Measurements from ENCODE around the gene ABHD17A. TPM values are rescaled to one million over a fixed set of nuclear protein-coding genes. Genes with fewer than 3 reads are reported as not detected.

ABHD17A gene
- total and polyA plus RNA-seq, 2 of the 8 experiments (the other 6 are each of a cell fraction or from before 2014, with no cell fraction given) = 41.2 to 87.4 TPM

DNA sequence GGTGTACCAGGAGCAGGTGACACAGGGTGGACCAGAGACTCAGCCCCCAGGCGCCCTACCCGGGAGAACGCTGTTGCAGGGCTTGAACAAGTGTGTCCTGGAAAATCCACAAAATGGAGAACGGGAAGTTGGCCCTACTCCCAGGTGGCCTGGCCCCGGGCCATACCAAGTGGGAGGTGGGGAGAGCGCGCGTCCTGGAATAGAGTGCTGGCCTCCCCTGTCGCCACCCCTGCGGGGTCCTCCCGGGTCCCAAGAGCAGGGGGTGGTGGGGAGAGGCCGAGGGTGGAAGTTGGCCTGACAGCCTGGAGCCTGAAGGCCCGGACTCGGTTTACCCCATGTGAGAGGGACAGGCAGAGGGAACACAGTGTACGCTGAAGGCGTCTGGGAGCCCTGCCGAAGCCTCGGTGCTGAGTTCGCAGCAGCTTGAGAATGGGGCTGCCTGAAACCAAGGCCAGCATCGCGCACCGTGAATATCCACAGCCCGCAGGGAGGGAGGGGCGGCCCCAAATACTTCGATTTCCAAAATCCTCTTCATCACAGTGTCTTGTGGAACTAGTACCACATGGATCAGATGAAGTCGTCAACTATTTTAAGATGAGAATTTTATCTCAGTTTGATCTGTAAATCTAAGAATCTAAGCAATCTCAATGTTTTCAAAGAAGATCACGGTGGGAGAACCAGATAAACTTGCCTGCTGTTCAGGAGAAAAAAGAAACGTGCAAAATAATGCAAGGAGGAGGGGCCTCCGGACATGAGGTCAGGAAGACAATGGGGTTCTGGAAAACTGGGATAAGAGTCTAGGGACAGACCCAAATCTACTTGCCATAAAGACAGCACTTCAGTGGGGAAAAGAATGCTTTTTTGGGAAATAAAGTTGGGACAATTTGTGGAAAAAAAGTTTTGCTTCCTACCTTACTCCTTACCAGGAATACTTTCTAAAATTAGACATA, 11.5 kb downstream of the ABHD17A start:
- Histone ChIP-seq H3K14ac (ENCODE audit: insufficient read length) (no peak overlapping the region), H3K79me2 (ENCODE audit: control insufficient read depth in 1 of 2, insufficient read depth in 2 of 2, low read length in 2 of 2) (peaks cover 0 to 33% of the 10 kb centered on the region in 2 experiments; a peak in 3 of 4 replicates), H2BK5ac (ENCODE audit: low read depth, low read length) (no peak overlapping the region), H3K9me3 (ENCODE audit: insufficient read depth in 2 of 2, low read depth in 1 of 2, low read length in 1 of 2) (no peaks in the 10 kb centered on the region), H3K4me2 (ENCODE audit: insufficient read depth in 1 of 2, low read depth in 2 of 2, low read length in 2 of 2) (no peak overlapping the region; a peak in 1 of 4 replicates), H2BK15ac (ENCODE audit: low read length) (no peak overlapping the region), H2BK20ac (ENCODE audit: low read length) (no peak overlapping the region), H3K18ac (ENCODE audit: extremely low read depth, low read length) (no peak overlapping the region), H3K23ac (ENCODE audit: insufficient read length) (no peak overlapping the region), H3K27ac (ENCODE audit: low read depth, low read length) (no peak overlapping the region), H2AK5ac (ENCODE audit: low read depth, low read length) (no peak overlapping the region), H3K36me3 (ENCODE audit: control insufficient read depth in 2 of 4, insufficient read depth in 4 of 4, low read length in 3 of 4) (no peaks in the 10 kb centered on the region), H3K56ac (replicated peaks; ENCODE audit: insufficient read length, low read depth, low read length) (no peak overlapping the region), H4K91ac (replicated peaks; ENCODE audit: insufficient read length, low read length) (no peak overlapping the region), H3K79me1 (ENCODE audit: low read depth, low read length) (peaks cover 4% of the 10 kb centered on the region), H3K23me2 (ENCODE audit: low read depth, low read length) (peaks cover 14% of the 10 kb centered on the region), H4K20me1 (replicated peaks in 1 of 2; ENCODE audit: control insufficient read depth in 1 of 2, insufficient read depth in 2 of 2, low read length in 2 of 2) (peaks cover 2 to 7% of the 10 kb centered on the region in 2 experiments), H3K4ac (replicated peaks; ENCODE audit: insufficient read length, low read depth, low read length) (no peak overlapping the region), H3K4me1 (replicated peaks in 1 of 4; ENCODE audit: control insufficient read depth in 3 of 4, insufficient read depth in 4 of 4, low read length in 3 of 4) (peaks cover 0 to 7% (median 2%) of the 10 kb centered on the region in 4 experiments; a peak in 5 of 7 replicates), H4K5ac (ENCODE audit: insufficient read length, low read depth, low read length) (no peak overlapping the region), H2BK120ac (replicated peaks; ENCODE audit: low read depth, low read length) (no peak overlapping the region), H3K27me3 (replicated peaks in 1 of 4; ENCODE audit: control insufficient read depth in 3 of 4, extremely low read depth in 1 of 4, insufficient read depth in 3 of 4, low read length in 3 of 4) (no peaks in the 10 kb centered on the region), H2BK12ac (ENCODE audit: low read depth, low read length) (no peak overlapping the region), H4K8ac (ENCODE audit: extremely low read depth, insufficient read depth, low read length) (peak overlapping the region; percentile 51; the same call in 1 of the 2 replicates), H2AFZ (ENCODE audit: low read length) (no peak overlapping the region), H3K4me3 (ENCODE audit: extremely low read depth in 1 of 4, insufficient read depth in 2 of 4, low read depth in 3 of 4, low read length in 4 of 4) (peak overlapping the region in 1 of 4 experiments; percentile 87; a peak in 2 of 8 replicates), H3K9ac (replicated peaks in 1 of 4; ENCODE audit: extremely low read depth in 1 of 4, low read depth in 3 of 4, low read length in 3 of 4) (no peak overlapping the region)
- 89% methylated on average over 29 of the region's 29 CpGs; no CpG with 5 or more reads in 1 of the 2 experiments for WGBS, 2 experiments (ENCODE audit: extremely low coverage in 1 of 2, insufficient coverage in 1 of 2, insufficient read length in 1 of 2, insufficient replicate concordance in 2 of 2, low coverage in 1 of 2, low lambda C conversion rate in 2 of 2, missing lambda C conversion rate in 1 of 2)
- ChIA-PET CTCF (ENCODE audit: partially characterized antibody) (interaction anchor here (0.6 kb wide), 1 partner anchor 176 kb away, joined by 3 read pairs; no protein-coding TSS in a partner anchor), POLR2A (ENCODE audit: partially characterized antibody) (interaction anchor here (1.3 kb wide), 1 partner anchor 13 kb away, joined by 4 read pairs; no protein-coding TSS in a partner anchor)
- no peak for FAIRE-seq
- no peak for DNase-seq (ENCODE audit: low read depth in 1 of 2, low spot score in 2 of 2)
- TF ChIP-seq CBX5 (IDR thresholded peaks at IDR 0.05; ENCODE audit: low read depth, low read length) (no peak), CEBPB (IDR thresholded peaks at IDR 0.05; ENCODE audit: low read depth, low read length) (no peak), GTF2F1 (IDR thresholded peaks at IDR 0.05; ENCODE audit: borderline replicate concordance, low read depth, low read length) (no peak), NANOG (IDR thresholded peaks at IDR 0.05; ENCODE audit: insufficient read depth, low read depth, low read length, poor library complexity, severe bottlenecking) (no peak), JUN (IDR thresholded peaks at IDR 0.05; ENCODE audit: low read depth, low read length) (no peak), SP1 (IDR thresholded peaks at IDR 0.05; ENCODE audit: low read depth, low read length) (no peak)
- TF ChIP-seq, protein P1, sequence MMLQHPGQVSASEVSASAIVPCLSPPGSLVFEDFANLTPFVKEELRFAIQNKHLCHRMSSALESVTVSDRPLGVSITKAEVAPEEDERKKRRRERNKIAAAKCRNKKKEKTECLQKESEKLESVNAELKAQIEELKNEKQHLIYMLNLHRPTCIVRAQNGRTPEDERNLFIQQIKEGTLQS (IDR thresholded peaks at IDR 0.05; ENCODE audit: insufficient read depth, low read depth, low read length) = no peak
